AG09309 (cell line): Measurements from ENCODE around the gene UBE2D4.
"Not testable (repeated sequence)": the region's sequence is repeated elsewhere in the genome, so short reads cannot be mapped to it uniquely, and the experiment has no call there.

Experiments used
- DNase-seq: peaks from one replicate; pipeline ENCODE4 v3.0.0-alpha.2; 2010; ENCODE audit warnings: low read depth
- H3K4me3 ChIP-seq: 2 replicates; pipeline ENCODE4 v1.5.1; 2011; ENCODE audit warnings: mild to moderate bottlenecking, low read depth, low read length, moderate library complexity; ENCODE audit not compliant: control insufficient read depth
- TF ChIP-seq, protein P1 (sequence below): IDR thresholded peaks from 2 replicates; pipeline ENCODE4 v1.5.1; 2011; ENCODE audit warnings: mild to moderate bottlenecking, low read depth, low read length, inconsistent platforms; ENCODE audit not compliant: insufficient read depth, control insufficient read depth; ENCODE audit errors: missing control alignments

Gene UBE2D4

DNA sequence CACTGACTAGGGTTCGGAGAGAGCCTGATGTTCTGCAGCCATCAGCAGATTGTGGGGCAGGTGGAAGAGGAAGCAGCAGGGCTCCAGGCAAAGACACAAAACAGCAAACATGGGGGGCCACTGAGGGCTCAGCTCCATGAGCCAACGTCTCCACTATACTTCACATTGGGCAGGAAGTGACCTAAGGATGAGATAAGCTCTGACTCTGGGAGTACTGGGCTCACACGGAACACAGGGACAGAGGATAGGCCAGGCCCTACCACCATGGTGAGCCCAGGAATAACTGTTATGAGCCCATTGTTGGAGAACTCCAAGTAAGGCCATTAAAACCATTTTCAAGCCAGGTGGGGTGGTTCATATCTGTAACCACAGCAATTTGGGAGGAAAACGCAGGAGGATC lies 42.0 kb upstream of the UBE2D4 start:
- TF ChIP-seq, protein P1, sequence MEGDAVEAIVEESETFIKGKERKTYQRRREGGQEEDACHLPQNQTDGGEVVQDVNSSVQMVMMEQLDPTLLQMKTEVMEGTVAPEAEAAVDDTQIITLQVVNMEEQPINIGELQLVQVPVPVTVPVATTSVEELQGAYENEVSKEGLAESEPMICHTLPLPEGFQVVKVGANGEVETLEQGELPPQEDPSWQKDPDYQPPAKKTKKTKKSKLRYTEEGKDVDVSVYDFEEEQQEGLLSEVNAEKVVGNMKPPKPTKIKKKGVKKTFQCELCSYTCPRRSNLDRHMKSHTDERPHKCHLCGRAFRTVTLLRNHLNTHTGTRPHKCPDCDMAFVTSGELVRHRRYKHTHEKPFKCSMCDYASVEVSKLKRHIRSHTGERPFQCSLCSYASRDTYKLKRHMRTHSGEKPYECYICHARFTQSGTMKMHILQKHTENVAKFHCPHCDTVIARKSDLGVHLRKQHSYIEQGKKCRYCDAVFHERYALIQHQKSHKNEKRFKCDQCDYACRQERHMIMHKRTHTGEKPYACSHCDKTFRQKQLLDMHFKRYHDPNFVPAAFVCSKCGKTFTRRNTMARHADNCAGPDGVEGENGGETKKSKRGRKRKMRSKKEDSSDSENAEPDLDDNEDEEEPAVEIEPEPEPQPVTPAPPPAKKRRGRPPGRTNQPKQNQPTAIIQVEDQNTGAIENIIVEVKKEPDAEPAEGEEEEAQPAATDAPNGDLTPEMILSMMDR, result no peak
- no peak overlapping the region for H3K4me3 ChIP-seq
- no peak for DNase-seq

DNA sequence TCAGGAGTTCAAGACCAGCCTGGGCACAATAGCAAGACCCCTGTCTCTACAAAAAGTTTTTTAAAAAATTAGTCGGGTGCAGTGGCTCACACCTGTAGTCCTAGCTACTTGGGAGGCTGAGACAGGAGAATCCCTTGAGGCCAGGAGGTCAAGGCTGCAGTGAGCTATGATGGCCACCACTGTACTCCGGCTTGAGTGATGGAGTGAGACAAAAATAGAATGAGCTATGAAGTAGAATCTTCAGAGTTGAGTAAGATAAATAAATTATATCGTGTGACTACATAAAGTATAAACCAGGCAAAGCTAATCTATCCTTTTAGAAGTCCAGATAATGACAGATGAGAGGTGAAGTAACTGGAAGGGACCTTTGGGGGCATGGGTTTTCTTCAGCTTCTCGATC lies 41.6 kb upstream of the UBE2D4 start:
- no peak overlapping the region for H3K4me3 ChIP-seq
- TF ChIP-seq, protein P1, result no peak
- DNase-seq, result no peak

- H3K4me3 ChIP-seq, result no peak overlapping the region
- DNase-seq, result no peak
- TF ChIP-seq, protein P1, result no peak
Measured at GRCh38 chr7:43888993-43889945, 37.0 kb upstream of the UBE2D4 start.

GRCh38 chr7:43890468-43890867 lies 35.8 kb upstream of the UBE2D4 start:
- TF ChIP-seq, protein P1, result no peak
- DNase-seq, result no peak

DNA sequence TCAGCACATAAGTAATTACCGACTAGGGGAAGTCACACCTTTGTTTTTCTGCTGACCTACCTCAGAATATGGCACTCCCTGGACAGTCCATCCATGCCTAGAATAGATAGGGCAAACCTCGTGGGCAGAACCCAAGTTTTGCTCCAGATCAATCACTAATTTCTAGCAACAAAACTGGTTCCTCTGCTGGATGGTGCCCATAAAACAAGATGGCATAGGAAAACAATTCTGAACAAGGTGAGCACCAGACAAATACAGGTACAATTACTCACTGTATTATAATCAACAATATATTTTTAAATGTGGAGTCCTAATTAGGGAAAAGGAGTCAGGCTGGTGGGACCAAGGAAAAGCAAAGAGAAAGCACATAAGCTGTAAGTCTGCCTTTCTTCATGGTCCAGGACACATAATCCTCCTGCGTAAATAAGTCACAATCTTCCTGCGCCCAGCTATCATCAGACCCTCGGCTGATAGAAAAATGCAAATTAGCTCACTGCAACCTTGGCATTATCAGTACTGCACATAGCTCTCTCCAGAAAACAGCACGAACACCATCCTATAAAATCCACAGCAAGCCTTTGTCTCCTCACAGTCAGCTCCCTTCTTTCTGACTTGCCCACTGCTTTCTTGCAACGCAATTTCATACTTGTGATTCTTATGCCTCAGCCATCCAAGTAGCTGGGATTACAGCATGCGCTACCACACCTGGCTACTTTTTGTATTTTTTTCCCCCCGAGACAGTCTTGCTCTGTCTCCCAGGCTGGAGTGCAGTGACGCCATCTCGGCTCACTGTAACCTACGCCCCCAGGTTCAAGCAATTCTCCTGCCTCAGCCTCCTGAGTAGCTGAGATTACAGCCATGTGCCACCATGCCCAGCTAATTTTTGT lies 34.9 kb upstream of the UBE2D4 start:
- DNase-seq, result no peak
- TF ChIP-seq, protein P1, result no peak
- H3K4me3 ChIP-seq, result no peak overlapping the region

More at GRCh38 chr7:43890468-43890867, 35.8 kb upstream of the UBE2D4 start:
- H3K4me3 ChIP-seq, result no peak overlapping the region

- no peak overlapping the region for H3K4me3 ChIP-seq
- TF ChIP-seq, protein P1, result no peak
- no peak for DNase-seq
Measured at GRCh38 chr7:43895847-43896415, 30.3 kb upstream of the UBE2D4 start.

DNA sequence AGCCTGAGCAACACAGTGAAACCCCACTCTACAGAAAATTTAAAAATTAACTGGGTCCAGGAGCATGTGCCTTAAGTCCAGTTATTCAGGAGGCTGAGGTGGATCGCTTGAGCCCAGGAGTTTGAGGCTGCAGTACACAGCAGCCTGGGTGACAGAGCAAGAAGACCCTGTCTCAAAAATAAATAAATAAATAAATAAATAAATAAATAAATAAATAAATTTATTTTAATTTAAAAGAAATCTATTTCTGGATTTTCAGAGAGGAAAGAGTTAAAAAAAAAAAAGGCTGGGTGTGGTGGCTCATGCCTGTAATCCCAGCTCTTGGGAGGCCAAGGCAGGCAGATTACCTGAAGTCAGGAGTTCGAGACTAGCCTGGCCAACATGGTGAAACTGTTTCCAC lies 27.7 kb upstream of the UBE2D4 start:
- H3K4me3 ChIP-seq, DNase-seq: not testable (repeated sequence)
